Glomerular visceral epithelial cell (primary cell): Measurements from ENCODE around the gene PIP4K2B.
"Not testable (repeated sequence)": the region's sequence is repeated elsewhere in the genome, so short reads cannot be mapped to it uniquely, and the experiment has no call there.

Experiments used
- DNase-seq: peaks from one replicate; pipeline ENCODE4 v3.0.0-alpha.2; 2016; ENCODE audit errors: extremely low spot score

PIP4K2B gene

GRCh38 chr17:38730526-38731379, 68.6 kb downstream of the PIP4K2B start:
- DNase-seq, result peak; percentile 89

GRCh38 chr17:38729886-38730525, 69.3 kb downstream of the PIP4K2B start, which contains the start of gene CISD3:
Gene CISD3, plus strand, starts transcription at chr17:38730341. Its CDS starts 18 bp downstream, at chr17:38730359.
- peak; percentile 91 for DNase-seq

DNA sequence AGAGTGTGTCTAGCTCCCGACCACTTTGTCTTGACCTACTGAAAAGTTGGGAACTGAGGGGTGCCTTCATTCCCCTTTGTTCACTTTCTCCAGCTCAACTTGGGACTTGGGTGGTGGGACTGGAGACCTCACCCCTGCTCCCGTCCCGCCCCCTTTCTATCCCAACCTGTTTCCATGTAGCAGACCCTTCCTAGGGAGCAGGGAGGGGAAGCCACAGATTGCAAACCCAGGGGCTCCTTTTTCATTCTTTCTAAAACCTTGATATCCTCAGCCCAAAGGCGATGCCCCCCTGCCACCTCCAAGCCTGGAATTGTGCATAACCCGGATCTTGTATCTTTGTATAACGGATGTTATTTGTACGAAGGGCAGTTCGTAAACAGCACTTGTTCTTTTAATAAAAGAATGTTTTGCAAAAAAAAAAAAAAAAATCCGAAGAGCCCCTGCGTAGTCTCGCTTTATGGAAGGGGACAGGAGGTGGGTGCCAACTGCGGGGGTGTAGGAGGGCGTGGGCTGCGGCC, 69.9 kb downstream of the PIP4K2B start:
- DNase-seq, result no peak

DNA sequence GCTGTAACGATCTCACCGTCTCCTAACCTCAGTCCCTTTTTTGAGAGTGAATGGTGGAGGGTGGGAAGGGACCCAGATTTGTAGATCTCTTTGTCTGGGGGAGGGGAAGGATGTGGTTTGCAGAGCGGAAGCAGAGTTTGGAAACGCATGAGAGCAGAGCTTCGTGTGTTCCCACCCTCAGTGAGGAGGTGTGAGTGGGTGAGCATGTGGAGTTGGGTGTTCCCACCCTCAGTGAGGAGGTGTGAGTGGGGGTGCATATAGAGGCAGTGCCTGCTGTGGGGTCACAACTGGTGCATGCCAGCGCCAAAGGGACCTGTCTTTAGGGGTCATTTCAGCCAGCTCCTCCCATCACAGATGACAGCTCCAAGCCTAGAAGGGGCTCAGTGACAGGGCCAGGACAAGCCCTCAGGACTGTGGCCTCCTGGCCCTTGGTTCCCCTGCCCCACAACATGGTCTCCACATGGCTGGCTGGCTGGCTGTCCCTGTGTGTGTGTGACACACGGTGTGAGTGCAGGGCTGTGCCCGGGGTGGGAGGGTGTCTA, 71.0 kb downstream of the PIP4K2B start:
- no peak for DNase-seq

DNA sequence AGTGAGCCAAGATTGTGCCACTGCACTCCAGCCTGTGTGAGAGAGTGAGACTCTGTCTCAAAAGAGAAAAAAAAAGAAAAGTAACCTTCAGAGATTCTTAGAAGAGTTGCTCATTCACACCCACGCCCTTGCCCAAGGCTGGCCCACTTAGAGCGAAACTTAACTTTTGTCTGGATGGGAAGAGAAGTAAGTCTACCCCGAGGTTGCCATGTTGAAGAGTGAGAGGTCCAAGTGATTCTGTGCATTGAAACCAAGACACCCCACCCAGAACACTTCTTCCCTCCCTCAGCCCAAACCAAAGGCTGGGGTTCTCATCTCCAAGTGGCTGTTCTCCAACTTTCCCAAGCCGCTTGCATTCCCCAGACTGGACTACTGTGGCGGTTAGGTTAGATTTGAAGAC, 71.6 kb downstream of the PIP4K2B start:
- DNase-seq, result no peak

DNA sequence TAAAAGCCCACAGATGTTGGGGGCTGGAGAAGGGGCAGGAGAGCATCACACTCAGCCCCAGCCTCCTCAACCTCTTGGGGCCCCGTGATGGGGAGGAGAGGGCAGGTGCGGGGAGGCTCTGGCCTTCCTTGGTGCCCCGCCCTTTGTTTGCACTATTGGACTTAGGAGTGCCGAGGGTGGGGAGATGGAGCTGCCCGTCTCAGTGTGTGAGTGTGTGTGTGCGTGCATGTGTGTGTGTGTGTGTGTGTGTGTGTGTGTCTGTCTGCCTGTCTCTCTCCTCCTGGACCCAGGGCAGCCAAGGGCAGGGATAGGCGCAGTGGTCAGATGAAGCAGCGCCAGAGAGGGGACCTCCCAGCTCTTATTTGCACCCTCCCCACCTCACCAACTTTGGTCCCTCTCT, 73.2 kb downstream of the PIP4K2B start:
- DNase-seq, result not testable (repeated sequence)

DNA sequence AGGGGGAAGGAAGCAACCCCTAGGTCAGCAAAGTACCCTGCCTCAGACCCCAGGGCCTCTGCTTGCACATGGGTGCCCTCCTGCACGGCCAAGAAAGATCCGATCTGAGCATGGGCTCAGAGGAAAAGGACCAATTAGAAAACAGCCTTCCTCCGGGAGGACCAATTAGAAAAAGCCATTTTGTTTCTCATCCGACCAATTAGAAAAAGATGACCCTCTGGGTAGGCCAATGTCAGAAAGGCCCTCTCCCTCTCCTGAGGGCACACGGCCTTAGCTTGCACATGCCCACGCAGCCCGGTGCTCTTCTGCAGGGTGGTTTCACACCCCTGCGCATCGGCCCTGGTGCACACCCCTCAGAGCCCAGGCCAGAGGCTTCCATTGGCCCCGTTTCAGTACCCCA, 74.3 kb downstream of the PIP4K2B start:
- DNase-seq, result no peak

GRCh38 chr17:38724337-38724988, 74.9 kb downstream of the PIP4K2B start:
- no peak for DNase-seq

DNA sequence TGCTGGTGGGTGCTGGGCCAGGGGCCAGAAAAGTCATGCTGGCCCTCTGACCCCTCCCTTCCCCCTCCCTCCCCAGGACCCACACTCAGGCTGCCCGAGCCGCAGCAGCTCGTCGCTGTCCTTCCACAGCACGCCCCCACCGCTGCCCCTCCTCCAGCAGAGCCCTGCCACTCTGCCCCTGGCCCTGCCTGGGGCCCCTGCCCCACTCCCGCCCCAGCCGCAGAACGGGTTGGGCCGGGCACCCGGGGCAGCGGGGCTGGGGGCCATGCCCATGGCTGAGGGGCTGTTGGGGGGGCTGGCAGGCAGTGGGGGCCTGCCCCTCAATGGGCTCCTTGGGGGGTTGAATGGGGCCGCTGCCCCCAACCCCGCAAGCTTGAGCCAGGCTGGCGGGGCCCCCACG, 77.6 kb downstream of the PIP4K2B start:
- DNase-seq, result no peak

- no peak for DNase-seq
These were observed 78.4 kb downstream of the PIP4K2B start for GRCh38 chr17:38720941-38721340.

DNA sequence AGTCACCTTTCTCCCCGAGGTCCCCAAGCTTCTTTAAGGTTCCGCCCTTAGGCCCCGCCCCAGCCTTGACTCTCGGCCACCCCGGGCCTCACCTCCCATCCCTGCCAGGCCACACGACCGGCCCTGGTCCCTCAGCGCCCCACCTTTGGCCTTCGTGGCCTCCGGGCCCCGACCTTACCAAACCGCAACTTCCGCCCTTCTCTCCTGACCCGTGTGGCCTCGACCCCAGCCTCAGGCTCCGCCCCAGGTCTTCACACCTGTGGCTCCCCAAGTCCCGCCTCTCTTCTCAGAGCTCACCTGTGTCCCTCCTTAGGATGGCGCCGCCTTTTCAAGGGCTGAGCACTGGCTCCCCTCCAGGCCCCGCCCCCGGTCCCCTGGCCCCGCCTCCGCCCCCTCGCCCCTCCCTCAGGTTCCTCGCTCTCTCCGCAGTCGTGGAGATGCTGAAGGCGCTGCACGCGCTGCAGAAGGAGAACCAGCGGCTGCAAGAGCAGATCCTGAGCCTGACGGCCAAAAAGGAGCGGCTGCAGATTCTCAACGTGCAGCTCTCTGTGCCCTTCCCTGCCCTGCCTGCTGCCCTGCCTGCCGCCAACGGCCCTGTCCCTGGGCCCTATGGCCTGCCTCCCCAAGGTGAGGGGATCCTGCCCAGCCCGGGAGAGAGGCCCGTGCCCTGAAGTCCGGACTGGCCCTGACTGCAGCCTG, 79.3 kb downstream of the PIP4K2B start:
- no peak for DNase-seq

DNA sequence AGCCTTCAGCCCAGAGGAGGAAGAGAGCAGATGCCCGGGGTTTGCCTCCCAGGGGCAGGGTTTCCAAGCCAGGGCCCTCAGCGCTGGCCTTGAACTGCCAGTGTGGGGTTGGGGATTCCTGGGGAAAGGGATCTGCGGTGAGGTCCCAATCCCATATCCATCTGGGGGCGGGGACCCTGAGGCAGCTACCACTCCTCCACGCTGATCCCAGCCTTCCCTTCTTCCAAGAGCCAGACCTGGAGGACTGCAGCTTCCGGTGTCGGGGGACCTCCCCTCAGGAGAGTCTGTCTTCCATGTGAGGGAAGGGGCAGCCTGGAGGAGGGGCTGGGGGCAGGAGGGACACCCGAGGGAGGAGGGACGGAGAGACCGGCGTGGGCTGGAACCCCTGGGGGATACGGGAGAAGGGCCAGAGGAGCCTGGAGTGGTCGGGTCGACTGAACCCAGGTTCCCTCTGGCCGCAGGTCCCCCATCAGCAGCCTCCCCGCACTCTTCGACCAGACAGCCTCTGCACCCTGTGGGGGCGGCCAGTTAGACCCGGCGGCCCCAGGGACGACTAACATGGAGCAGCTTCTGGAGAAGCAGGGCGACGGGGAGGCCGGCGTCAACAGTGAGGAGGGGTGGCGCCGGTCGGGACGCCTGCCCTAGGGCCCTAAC, 79.9 kb downstream of the PIP4K2B start:
- no peak for DNase-seq

GRCh38 chr17:38717139-38717745, 82.1 kb downstream of the PIP4K2B start:
- DNase-seq, result no peak

DNA sequence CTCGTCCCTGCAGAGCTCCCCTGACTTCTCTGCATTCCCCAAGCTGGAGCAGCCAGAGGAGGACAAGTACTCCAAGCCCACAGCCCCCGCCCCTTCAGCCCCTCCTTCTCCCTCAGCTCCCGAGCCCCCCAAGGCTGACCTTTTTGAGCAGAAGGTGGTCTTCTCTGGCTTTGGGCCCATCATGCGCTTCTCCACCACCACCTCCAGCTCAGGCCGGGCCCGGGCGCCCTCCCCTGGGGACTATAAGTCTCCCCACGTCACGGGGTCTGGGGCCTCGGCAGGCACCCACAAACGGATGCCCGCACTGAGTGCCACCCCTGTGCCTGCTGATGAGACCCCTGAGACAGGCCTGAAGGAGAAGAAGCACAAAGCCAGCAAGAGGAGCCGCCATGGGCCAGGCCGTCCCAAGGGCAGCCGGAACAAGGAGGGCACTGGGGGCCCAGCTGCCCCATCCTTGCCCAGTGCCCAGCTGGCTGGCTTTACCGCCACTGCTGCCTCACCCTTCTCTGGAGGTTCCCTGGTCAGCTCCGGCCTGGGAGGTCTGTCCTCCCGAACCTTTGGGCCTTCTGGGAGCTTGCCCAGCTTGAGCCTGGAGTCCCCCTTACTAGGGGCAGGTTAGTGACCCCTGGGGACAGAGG, 82.9 kb downstream of the PIP4K2B start:
- no peak for DNase-seq
